ENCODE measurements around the gene FARP1.

FARP1 gene

GRCh38 chr13:98504371-98504963 is 361.6 kb downstream of the FARP1 start:
- peaks cover 46% of the 10 kb centered on the region for H3K79me2 ChIP-seq (ENCODE audit: insufficient read depth, low read depth)
- no peak overlapping the region for H3K27ac ChIP-seq
- 0 out of 2 replicates have a peak, but pooled peaks cover 5% of the 10 kb centered on the region for H4K20me1 ChIP-seq (ENCODE audit: insufficient read depth)
- no peak overlapping the region for H3K9ac ChIP-seq
- H3K27me3 ChIP-seq (ENCODE audit: insufficient read depth, low read depth) = no peaks in the 10 kb centered on the region
- no peaks in the 10 kb centered on the region for H3K36me3 ChIP-seq (ENCODE audit: insufficient read depth)
- H3K4me2 ChIP-seq = no peak overlapping the region
- H3K4me3 ChIP-seq (IDR thresholded peaks at IDR 0.05; ENCODE audit: insufficient read depth, low read depth, low read length) = no peak overlapping the region
- no peak for TF ChIP-seq CTCF (conservative IDR thresholded peaks at IDR 0.05; ENCODE audit: low read depth, low read length)
- peaks cover 19% of the 10 kb centered on the region for H3K4me1 ChIP-seq (ENCODE audit: low read depth, poor library complexity, severe bottlenecking)
- H2AFZ ChIP-seq (ENCODE audit: low read depth) = no peak overlapping the region
